Neural cell (in vitro differentiated cells): ENCODE results near the gene ZAP70. TPM values are rescaled to one million over a fixed set of nuclear protein-coding genes. Genes with fewer than 3 reads are reported as not detected.

ENCODE experiments used
- H2AFZ ChIP-seq: fragments of 200-600, 300-800 bp; sonication (generic), shearing (Covaris generic); 2 replicates; pipeline ENCODE4 v1.6.0; 2014; ENCODE audit warnings: low read depth, mild to moderate bottlenecking, antibody characterized with exemption, low read length, moderate library complexity
- H3F3A ChIP-seq: fragments of 200-600 bp; shearing (Covaris generic); 2 replicates; pipeline ENCODE4 v1.6.1; 2016; ENCODE audit warnings: mild to moderate bottlenecking, moderate library complexity, mixed read lengths, antibody characterized with exemption, low read length; ENCODE audit not compliant: insufficient read depth, poor library complexity, severe bottlenecking
- H3K27ac ChIP-seq: fragments of 200-600, 300-800 bp; sonication (generic), shearing (Covaris generic); 2 replicates; pipeline ENCODE4 v1.5.1; 2014; ENCODE audit warnings: mild to moderate bottlenecking, low read length, moderate library complexity
- H3K27me3 ChIP-seq: fragments of 300-800, 200-600 bp; sonication (generic), shearing (Covaris generic); 2 replicates; pipeline ENCODE4 v1.6.0; 2014; ENCODE audit warnings: mild to moderate bottlenecking, low read depth, low read length, moderate library complexity; ENCODE audit not compliant: insufficient read depth
- H3K36me3 ChIP-seq: fragments of 300-800, 200-600 bp; sonication (generic), shearing (Covaris generic); 2 replicates; pipeline ENCODE4 v1.5.1; 2014; ENCODE audit warnings: mild to moderate bottlenecking, antibody characterized with exemption, low read length, moderate library complexity; ENCODE audit not compliant: insufficient read depth
- H3K4me2 ChIP-seq: fragments of 300-800, 200-600 bp; sonication (generic), shearing (Covaris generic); 2 replicates; pipeline ENCODE4 v1.6.0; 2014; ENCODE audit warnings: mild to moderate bottlenecking, low read length
- H3K4me3 ChIP-seq: fragments of 300-800, 200-600 bp; sonication (generic), shearing (Covaris generic); 2 replicates; pipeline ENCODE4 v1.5.1; 2014; ENCODE audit warnings: mild to moderate bottlenecking, low read length, moderate library complexity
- H3K79me2 ChIP-seq: fragments of 200-600 bp; shearing (Covaris generic); replicated peaks from 2 replicates; pipeline ENCODE4 v1.6.0; 2014; ENCODE audit warnings: mild to moderate bottlenecking, low read length, moderate library complexity; ENCODE audit not compliant: insufficient read depth
- H3K9ac ChIP-seq: fragments of 300-800, 200-600 bp; sonication (generic), shearing (Covaris generic); 2 replicates; pipeline ENCODE4 v1.6.1; 2016; ENCODE audit warnings: mild to moderate bottlenecking, low read length, mixed read lengths
- H3K9me2 ChIP-seq: fragments of 200-600 bp; shearing (Covaris generic); 2 replicates; pipeline ENCODE4 v1.6.1; 2016; ENCODE audit warnings: mild to moderate bottlenecking, low read length, mixed read lengths; ENCODE audit not compliant: insufficient read depth
- H3K9me3 ChIP-seq: fragments of 200-600, 300-800 bp; sonication (generic), shearing (Covaris generic); 2 replicates; pipeline ENCODE4 v1.6.1; 2016; ENCODE audit warnings: mild to moderate bottlenecking, mixed run types, low read length, moderate library complexity, mixed read lengths
- H4K20me1 ChIP-seq: fragments of 200-600 bp; shearing (Covaris generic); 2 replicates; pipeline ENCODE4 v1.6.1; 2016; ENCODE audit warnings: mild to moderate bottlenecking, mixed run types; ENCODE audit not compliant: insufficient read depth
- EP300 ChIP-seq: fragments of 450-650 bp; conservative IDR thresholded peaks from 2 replicates; pipeline ENCODE4 v1.6.1; 2014; ENCODE audit warnings: antibody characterized with exemption, mild to moderate bottlenecking, moderate library complexity; ENCODE audit not compliant: poor library complexity, severe bottlenecking
- EZH2 ChIP-seq: fragments of 200-600, 300-800 bp; shearing (Covaris generic), sonication (generic); IDR thresholded peaks from 2 replicates; pipeline ENCODE4 v1.6.1; 2014; ENCODE audit warnings: antibody characterized with exemption, low read length, borderline replicate concordance, mild to moderate bottlenecking; ENCODE audit not compliant: insufficient read depth, poor library complexity, severe bottlenecking
- MXI1 ChIP-seq: fragments of 450-650 bp; conservative IDR thresholded peaks from 2 replicates; pipeline ENCODE4 v1.6.1; 2014; ENCODE audit warnings: antibody characterized with exemption, mild to moderate bottlenecking; ENCODE audit not compliant: poor library complexity, severe bottlenecking
- POLR2AphosphoS5 ChIP-seq: IDR thresholded peaks from 2 replicates; pipeline ENCODE4 v1.6.1; 2012
- RAD21 ChIP-seq: fragments of 450-650 bp; conservative IDR thresholded peaks from 2 replicates; pipeline ENCODE4 v1.6.1; 2014; ENCODE audit warnings: antibody characterized with exemption, mild to moderate bottlenecking, moderate library complexity
- SMC3 ChIP-seq: fragments of 450-650 bp; conservative IDR thresholded peaks from 2 replicates; pipeline ENCODE4 v1.6.1; 2014; ENCODE audit warnings: antibody characterized with exemption, mild to moderate bottlenecking, moderate library complexity; ENCODE audit not compliant: poor library complexity
- TAF1 ChIP-seq: IDR thresholded peaks from 2 replicates; pipeline ENCODE4 v1.6.1; 2012; ENCODE audit warnings: low read depth
- polyA plus RNA-seq: library from polyadenylated mRNA; depleted of rRNA; stranded (reverse); fragments of >200 nt; gene quantifications from 2 replicates; pipeline ENCODE4 v1.2.3, GENCODE V29; 2014
- TF ChIP-seq, protein P1 (sequence below): fragments of 450-650 bp; IDR thresholded peaks from 2 replicates; pipeline ENCODE4 v1.5.1; 2014; ENCODE audit warnings: antibody characterized with exemption, mild to moderate bottlenecking, moderate library complexity; ENCODE audit not compliant: poor library complexity, severe bottlenecking
- TF ChIP-seq, protein P2 (sequence below): IDR thresholded peaks from 2 replicates; pipeline ENCODE4 v1.6.1; 2012; ENCODE audit warnings: borderline replicate concordance

ZAP70 gene
- polyA plus RNA-seq, 1 donor from 2014 or later = 0.59 TPM

DNA sequence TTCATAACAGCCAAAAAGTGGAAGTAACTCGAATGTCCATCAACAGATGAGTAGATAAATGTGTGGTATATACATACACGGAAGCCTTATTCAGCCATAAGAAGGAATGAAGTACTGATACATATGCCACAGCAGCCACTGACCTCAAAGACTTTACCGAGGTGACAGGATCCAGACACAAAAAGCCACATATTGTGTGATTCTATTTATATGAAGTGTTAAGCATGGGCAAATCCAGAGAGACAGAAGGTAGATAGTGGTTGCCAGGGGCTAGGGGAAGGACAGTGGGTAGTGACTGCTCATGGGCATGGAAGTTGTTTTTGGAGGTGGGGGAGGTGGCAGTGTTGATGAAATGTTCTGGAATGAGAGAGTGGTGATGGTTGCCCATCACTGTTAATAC lies 33.9 kb downstream of the ZAP70 start:
- Histone ChIP-seq H3K9ac (no peak overlapping the region), H3K4me3 (no peak overlapping the region), H3K9me2 (no peaks in the 10 kb centered on the region), H3K79me2 (no peaks in the 10 kb centered on the region), H3K4me2 (no peak overlapping the region), H3K36me3 (peaks cover 5% of the 10 kb centered on the region), H3K27me3 (no peaks in the 10 kb centered on the region), H3K9me3 (no peaks in the 10 kb centered on the region), H4K20me1 (no peaks in the 10 kb centered on the region), H3K27ac (no peak overlapping the region), H3F3A (no peaks in the 10 kb centered on the region), H2AFZ (no peak overlapping the region)
- no peak for TF ChIP-seq TAF1
- TF ChIP-seq SMC3 = no peak
- TF ChIP-seq EP300 = no peak
- no peak for TF ChIP-seq MXI1
- no peak for TF ChIP-seq POLR2AphosphoS5
- TF ChIP-seq, protein P1, sequence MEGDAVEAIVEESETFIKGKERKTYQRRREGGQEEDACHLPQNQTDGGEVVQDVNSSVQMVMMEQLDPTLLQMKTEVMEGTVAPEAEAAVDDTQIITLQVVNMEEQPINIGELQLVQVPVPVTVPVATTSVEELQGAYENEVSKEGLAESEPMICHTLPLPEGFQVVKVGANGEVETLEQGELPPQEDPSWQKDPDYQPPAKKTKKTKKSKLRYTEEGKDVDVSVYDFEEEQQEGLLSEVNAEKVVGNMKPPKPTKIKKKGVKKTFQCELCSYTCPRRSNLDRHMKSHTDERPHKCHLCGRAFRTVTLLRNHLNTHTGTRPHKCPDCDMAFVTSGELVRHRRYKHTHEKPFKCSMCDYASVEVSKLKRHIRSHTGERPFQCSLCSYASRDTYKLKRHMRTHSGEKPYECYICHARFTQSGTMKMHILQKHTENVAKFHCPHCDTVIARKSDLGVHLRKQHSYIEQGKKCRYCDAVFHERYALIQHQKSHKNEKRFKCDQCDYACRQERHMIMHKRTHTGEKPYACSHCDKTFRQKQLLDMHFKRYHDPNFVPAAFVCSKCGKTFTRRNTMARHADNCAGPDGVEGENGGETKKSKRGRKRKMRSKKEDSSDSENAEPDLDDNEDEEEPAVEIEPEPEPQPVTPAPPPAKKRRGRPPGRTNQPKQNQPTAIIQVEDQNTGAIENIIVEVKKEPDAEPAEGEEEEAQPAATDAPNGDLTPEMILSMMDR = no peak
- no peak for TF ChIP-seq EZH2
- no peak for TF ChIP-seq RAD21
- TF ChIP-seq, protein P2, sequence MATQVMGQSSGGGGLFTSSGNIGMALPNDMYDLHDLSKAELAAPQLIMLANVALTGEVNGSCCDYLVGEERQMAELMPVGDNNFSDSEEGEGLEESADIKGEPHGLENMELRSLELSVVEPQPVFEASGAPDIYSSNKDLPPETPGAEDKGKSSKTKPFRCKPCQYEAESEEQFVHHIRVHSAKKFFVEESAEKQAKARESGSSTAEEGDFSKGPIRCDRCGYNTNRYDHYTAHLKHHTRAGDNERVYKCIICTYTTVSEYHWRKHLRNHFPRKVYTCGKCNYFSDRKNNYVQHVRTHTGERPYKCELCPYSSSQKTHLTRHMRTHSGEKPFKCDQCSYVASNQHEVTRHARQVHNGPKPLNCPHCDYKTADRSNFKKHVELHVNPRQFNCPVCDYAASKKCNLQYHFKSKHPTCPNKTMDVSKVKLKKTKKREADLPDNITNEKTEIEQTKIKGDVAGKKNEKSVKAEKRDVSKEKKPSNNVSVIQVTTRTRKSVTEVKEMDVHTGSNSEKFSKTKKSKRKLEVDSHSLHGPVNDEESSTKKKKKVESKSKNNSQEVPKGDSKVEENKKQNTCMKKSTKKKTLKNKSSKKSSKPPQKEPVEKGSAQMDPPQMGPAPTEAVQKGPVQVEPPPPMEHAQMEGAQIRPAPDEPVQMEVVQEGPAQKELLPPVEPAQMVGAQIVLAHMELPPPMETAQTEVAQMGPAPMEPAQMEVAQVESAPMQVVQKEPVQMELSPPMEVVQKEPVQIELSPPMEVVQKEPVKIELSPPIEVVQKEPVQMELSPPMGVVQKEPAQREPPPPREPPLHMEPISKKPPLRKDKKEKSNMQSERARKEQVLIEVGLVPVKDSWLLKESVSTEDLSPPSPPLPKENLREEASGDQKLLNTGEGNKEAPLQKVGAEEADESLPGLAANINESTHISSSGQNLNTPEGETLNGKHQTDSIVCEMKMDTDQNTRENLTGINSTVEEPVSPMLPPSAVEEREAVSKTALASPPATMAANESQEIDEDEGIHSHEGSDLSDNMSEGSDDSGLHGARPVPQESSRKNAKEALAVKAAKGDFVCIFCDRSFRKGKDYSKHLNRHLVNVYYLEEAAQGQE = no peak

DNA sequence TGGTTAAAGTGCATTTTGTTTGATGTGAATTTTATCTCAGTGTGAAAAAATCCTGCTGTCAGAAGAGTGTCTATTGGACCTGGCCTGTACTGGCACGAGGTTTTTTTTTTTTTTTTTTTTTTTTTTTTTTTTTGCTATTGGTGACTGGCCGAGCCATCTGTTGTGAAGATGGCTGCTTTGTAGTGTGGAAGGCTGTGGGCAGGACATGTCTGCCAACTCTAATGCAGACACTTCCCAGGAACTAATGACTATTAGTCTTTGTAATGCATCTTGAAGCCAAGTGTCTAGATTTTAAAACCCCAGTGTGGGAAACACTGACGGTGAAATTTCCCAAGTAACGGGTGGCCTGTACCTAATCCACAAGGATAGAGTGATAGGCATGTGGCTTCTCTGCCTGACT lies 34.3 kb downstream of the ZAP70 start:
- Histone ChIP-seq H4K20me1 (no peaks in the 10 kb centered on the region), H3K4me2 (no peak overlapping the region), H3K9me2 (no peaks in the 10 kb centered on the region), H3K36me3 (peaks cover 5% of the 10 kb centered on the region), H3K27ac (no peak overlapping the region), H3K4me3 (no peak overlapping the region), H2AFZ (no peak overlapping the region), H3K9ac (no peak overlapping the region), H3F3A (no peaks in the 10 kb centered on the region), H3K79me2 (no peaks in the 10 kb centered on the region), H3K27me3 (no peaks in the 10 kb centered on the region), H3K9me3 (no peaks in the 10 kb centered on the region)
- TF ChIP-seq POLR2AphosphoS5 = no peak
- no peak for TF ChIP-seq EZH2
- TF ChIP-seq MXI1 = no peak
- TF ChIP-seq, protein P1 = no peak
- no peak for TF ChIP-seq EP300
